NCI-H2029 treated with DMSO at 0.1 percent for 48 hours (cell line): Measurements from ENCODE around the gene EWSR1.

Source experiments
- DNase-seq: peaks from one replicate; lab custom pipeline; 2025; lab: John Stamatoyannopoulos, UW

The EWSR1 gene

GRCh38 chr22:29306835-29307595 is 38.9 kb downstream of the EWSR1 start:
- peak; percentile 14 for DNase-seq

DNA sequence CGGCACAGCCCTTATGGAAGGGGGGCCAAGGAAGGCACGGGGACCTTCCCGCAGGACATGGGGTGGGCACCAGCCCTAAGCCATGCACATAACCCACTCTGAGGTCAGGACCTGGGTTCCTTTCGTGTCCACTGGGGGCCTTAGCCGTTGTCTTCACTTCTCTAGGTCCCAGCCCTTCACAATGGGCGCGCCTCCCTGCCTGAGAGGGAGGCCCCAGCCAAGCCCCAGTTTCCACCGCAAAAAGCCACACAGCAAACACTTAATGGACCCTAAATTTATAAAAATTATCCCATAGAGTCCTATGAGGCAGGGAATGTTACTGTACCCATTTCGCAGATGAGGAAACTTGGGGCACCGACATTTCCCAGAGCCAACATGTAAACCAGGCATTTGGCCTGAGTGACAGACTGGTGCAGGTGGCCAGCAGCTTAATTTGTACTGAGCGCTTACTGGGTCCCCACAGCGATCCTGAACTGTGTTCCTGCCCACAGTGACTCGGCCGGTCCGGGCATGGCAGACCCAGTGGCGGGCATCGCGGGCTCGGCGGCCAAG is 39.6 kb downstream of the EWSR1 start:
- no peak for DNase-seq

- no peak for DNase-seq
Observed at GRCh38 chr22:29308148-29308790, 40.2 kb downstream of the EWSR1 start.

DNA sequence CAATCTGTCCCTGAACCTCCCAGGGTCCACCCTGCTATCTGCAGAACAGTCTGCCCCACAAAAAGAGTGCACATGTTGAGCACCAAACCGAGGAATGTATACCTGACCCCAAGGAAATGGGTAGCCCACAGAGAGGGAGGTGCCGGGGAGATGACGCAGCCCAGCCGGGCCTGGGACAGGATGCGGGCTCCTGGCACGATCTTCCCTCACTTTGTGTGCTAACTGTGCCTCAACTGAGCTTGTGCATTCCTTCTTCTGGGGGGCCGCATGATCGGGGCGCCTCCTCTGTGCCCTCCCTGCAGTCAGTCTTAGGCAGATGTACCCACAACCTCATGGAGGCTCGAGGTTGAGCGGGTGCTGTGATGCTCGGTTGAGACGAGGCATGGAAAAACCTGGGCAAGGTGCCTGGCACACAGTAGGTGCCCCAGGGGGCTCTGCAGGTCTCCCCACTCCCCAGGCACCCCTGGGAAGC is 40.8 kb downstream of the EWSR1 start:
- DNase-seq, result no peak

DNA sequence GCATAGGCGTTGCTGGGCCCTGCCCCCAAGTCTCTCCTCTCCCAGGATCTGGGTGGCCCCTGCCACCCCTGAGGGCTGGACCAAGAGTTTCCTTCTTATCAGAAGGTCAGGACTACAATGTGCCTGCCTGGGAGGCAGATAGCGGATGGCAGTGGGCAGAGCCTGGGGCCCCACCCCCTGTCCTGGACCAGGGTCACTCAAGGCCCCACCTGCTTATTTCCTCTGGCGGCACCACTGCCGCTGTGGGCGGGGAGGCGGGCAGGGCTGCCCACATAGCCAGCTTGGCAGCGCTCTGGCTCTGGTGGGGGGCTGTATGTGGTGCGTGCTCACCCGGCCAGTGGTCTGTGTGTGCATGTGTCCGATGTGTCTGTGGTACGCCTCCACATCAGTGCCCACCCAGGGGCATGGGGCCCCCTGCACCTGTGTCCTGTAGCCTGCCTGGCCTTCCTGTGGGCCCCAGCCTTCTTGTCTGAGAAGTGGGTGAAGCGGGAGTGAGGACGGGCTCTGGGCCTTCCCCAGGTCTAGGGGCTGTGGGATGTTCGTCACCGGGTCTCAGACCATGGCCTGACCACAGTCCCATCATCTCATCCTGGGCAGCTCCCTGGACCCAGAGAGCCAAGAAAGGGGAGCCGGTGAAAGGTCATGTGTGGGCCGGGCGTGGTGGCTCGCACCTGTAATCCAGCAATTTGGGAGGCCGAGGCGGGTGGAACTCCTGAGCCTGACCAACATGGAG is 41.4 kb downstream of the EWSR1 start:
- no peak for DNase-seq

DNA sequence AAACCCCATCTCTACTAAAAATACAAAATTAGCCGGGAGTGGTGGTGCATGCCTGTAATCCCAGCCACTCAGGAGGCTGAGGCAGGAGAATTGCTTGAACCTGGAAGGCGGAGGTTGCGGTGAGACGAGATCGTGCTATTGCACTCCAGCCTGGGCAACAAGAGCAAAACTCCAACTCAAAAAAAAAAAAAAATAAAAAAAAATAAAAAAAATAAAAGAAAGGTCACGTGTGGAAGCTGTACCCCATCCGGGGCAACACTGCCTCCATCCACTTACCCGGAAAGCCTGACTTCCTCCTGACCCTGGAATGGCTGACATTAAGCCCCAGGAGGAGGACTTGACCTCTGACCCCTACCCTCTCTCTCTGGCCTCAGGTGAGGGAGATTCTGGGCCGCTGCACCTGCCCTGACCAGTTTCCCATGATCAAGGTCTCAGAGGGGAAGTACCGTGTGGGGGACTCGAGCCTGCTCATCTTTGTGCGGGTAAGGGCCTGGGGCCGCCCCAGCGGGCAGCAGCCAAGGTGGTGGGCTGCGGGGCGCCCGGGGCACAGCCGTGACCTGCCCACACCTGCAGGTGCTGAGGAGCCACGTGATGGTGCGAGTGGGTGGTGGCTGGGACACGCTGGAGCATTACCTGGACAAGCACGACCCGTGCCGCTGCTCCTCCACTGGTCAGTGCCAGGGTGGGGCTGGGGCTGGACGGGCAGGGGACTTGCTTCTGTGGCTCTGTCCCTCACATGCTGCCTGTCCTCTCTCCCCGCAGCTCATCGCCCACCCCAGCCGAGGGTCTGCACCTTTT is 42.2 kb downstream of the EWSR1 start:
- no peak for DNase-seq

GRCh38 chr22:29310863-29311339 is 42.8 kb downstream of the EWSR1 start:
- peak; percentile 11 for DNase-seq

DNA sequence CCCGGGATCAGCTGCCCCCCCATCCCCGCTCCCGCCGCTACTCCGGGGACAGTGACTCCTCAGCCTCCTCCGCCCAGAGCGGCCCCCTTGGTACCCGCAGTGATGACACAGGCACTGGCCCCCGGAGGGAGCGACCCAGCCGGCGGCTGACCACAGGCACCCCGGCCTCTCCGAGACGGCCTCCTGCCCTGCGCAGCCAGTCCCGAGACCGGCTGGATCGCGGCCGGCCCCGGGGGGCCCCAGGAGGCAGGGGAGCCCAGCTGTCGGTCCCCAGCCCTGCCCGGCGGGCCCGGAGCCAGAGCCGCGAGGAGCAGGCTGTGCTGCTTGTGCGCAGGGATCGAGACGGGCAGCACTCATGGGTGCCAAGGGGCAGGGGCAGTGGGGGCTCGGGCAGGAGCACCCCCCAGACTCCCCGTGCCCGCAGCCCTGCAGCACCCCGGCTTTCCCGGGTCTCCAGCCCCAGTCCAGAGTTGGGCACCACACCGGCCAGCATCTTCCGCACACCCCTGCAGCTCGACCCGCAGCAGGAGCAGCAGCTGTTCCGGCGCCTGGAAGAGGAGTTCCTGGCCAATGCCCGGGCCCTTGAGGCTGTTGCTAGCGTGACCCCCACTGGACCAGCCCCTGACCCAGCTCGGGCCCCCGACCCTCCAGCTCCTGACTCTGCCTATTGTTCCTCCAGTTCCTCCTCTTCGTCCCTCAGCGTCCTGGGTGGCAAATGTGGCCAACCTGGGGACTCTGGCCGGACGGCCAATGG is 43.6 kb downstream of the EWSR1 start:
- no peak for DNase-seq

DNA sequence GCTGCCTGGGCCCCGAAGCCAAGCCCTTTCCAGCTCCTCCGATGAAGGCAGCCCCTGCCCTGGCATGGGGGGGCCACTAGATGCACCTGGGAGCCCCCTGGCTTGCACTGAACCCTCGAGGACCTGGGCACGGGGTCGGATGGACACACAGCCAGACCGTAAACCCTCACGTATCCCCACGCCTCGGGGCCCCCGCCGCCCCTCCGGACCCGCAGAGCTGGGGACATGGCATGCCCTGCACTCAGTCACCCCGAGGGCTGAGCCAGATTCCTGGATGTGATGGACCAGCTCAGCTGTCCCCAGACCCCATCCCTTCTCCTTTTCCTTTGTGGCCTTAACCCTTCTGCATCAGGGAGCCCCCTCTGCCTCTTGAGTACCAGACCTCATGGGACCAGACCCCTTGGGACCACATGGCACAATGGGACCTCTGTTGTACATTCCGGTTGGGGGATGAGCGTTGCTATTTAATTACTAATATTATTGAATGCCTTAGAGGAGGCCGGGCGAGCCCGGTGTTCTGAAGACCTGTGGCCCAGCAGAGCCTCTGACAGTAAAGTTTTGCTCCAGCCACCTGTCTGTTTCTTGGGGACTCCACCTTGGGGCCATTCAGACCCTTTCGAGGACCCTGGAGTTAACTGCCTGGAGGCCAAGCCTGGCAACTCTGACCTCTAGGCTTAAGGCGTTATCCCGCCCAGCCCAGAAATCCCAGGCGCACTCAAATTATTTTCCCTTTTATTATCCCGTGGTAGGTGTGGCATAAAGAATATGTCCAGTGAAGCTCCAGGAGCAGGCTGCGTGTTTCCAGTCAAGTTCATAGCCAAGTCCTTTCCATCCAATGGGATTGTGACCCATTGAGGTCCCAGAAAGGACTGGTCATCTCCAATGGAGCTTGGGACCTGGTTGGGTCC is 44.4 kb downstream of the EWSR1 start:
- DNase-seq, result no peak

- no peak for DNase-seq
Observed at GRCh38 chr22:29313126-29313575, 45.1 kb downstream of the EWSR1 start.

- no peak for DNase-seq
Observed at GRCh38 chr22:29313576-29314466, 45.8 kb downstream of the EWSR1 start.

- no peak for DNase-seq
Observed at GRCh38 chr22:29314537-29315285, 46.6 kb downstream of the EWSR1 start.

GRCh38 chr22:29315286-29316140 is 47.4 kb downstream of the EWSR1 start, which contains the start of gene RASL10A:
Gene RASL10A (minus strand): TSS chr22:29315697. CDS start chr22:29315246, 451 bp downstream.
- DNase-seq, result no peak

- DNase-seq, result no peak
Observed at GRCh38 chr22:29316141-29316828, 48.2 kb downstream of the EWSR1 start.

GRCh38 chr22:29317827-29318454 is 49.9 kb downstream of the EWSR1 start:
- no peak for DNase-seq

- no peak for DNase-seq
Observed at GRCh38 chr22:29319072-29319471, 51.0 kb downstream of the EWSR1 start.
